ENCODE data around the gene RCN2.

DNA sequence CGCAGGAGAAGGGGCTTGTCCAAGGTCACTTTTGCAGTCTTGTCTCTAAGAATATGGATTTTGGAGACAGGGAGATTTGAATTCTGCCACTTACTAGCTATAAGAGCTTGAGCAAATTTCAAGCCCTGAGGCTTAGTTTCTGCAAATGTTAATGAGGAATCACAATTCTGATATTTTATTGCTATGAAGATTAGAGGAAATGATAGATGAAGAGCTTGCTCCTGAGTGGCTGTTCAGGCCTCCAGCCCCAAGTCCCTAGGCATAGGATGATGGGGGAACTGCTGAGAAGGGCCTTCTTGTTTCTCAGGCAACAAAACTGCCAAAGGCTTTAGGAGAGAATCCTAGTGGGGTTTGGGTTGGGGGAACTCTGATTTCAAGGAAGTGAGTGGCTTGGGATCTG lies 44.6 kb downstream of the RCN2 start:
- TF ChIP-seq, protein P1, sequence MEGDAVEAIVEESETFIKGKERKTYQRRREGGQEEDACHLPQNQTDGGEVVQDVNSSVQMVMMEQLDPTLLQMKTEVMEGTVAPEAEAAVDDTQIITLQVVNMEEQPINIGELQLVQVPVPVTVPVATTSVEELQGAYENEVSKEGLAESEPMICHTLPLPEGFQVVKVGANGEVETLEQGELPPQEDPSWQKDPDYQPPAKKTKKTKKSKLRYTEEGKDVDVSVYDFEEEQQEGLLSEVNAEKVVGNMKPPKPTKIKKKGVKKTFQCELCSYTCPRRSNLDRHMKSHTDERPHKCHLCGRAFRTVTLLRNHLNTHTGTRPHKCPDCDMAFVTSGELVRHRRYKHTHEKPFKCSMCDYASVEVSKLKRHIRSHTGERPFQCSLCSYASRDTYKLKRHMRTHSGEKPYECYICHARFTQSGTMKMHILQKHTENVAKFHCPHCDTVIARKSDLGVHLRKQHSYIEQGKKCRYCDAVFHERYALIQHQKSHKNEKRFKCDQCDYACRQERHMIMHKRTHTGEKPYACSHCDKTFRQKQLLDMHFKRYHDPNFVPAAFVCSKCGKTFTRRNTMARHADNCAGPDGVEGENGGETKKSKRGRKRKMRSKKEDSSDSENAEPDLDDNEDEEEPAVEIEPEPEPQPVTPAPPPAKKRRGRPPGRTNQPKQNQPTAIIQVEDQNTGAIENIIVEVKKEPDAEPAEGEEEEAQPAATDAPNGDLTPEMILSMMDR (IDR thresholded peaks at IDR 0.05; ENCODE audit: borderline replicate concordance, extremely low read depth, low read length, poor library complexity, severe bottlenecking), result no peak
- no peak for TF ChIP-seq EZH2 (IDR thresholded peaks at IDR 0.05; ENCODE audit: borderline replicate concordance, low read depth, low read length, severe bottlenecking)
